Panc1 (cell line): ENCODE measurements around the gene PRR29. TPM values are rescaled to one million over a fixed set of nuclear protein-coding genes. Genes with fewer than 3 reads are reported as not detected.
"Not testable (repeated sequence)": the region's sequence is repeated elsewhere in the genome, so short reads cannot be mapped to it uniquely, and the experiment has no call there.

ENCODE experiments used
- ATAC-seq: fragments of 200-7000 bp; cut with Tn5 transposase; 2 replicates; pipeline ENCODE4 v1.9.1; 2020; ENCODE audit warnings: mild to moderate bottlenecking, moderate library complexity
- BruUV-seq: library from RNA; stranded (reverse); fragments of 400-500 nt; replicated peaks from 2 replicates; lab custom pipeline; 2021; lab: Mats Ljungman, UMichigan
- CTCF ChIA-PET: fragments of 300-600 bp; sonication (Branson Sonifier 250); formaldehyde crosslinking; loops from one replicate; lab custom pipeline; 2022; ENCODE audit warnings: antibody characterized with exemption; lab: Charles Lee
- POLR2A ChIA-PET: fragments of 300-600 bp; sonication (Branson Sonifier 250); formaldehyde crosslinking; loops from one replicate; lab custom pipeline; 2022; ENCODE audit warnings: antibody characterized with exemption; lab: Charles Lee
- DNase-seq: peaks from one replicate; pipeline ENCODE4 v3.0.0-alpha.2; 2010; ENCODE audit warnings: low read depth, low spot score
- H3K27ac ChIP-seq: 2 replicates; pipeline ENCODE4 v1.5.1; 2011; ENCODE audit warnings: mild to moderate bottlenecking, low read length, inconsistent platforms
- H3K27me3 ChIP-seq: fragments of 200-500 bp; sonication (Bioruptor generic); 2 replicates; pipeline ENCODE4 v1.6.0; 2014; ENCODE audit warnings: low read length, inconsistent platforms; ENCODE audit not compliant: control insufficient read depth, insufficient read depth
- H3K36me3 ChIP-seq: fragments of 200-500 bp; sonication (Bioruptor generic); 2 replicates; pipeline ENCODE4 v1.5.1; 2014; ENCODE audit warnings: inconsistent platforms, mild to moderate bottlenecking, low read length, moderate library complexity; ENCODE audit not compliant: control insufficient read depth, insufficient read depth
- H3K4me1 ChIP-seq: 2 replicates; pipeline ENCODE4 v1.5.1; 2011; ENCODE audit warnings: inconsistent platforms, mild to moderate bottlenecking, low read length, moderate library complexity; ENCODE audit not compliant: control insufficient read depth, insufficient read depth
- H3K4me3 ChIP-seq, 2 experiments: 2 replicates each; pipeline ENCODE4 v1.5.1; 2011 to 2012; ENCODE audit warnings: low read depth in 2 of 2, low read length in 2 of 2, mild to moderate bottlenecking in 2 of 2, inconsistent platforms in 1 of 2, moderate library complexity in 1 of 2
- H3K9me3 ChIP-seq: fragments of 200-500 bp; sonication (Bioruptor generic); 2 replicates; pipeline ENCODE4 v1.5.1; 2014; ENCODE audit warnings: low read depth, mild to moderate bottlenecking, inconsistent platforms, low read length, moderate library complexity; ENCODE audit not compliant: control insufficient read depth, insufficient read depth
- POLR2AphosphoS5 ChIP-seq: IDR thresholded peaks from 2 replicates; pipeline ENCODE4 v1.6.1; 2012; ENCODE audit warnings: mild to moderate bottlenecking, low read depth, low read length, moderate library complexity
- SIN3A ChIP-seq: IDR thresholded peaks from 2 replicates; pipeline ENCODE4 v1.6.1; 2012; ENCODE audit warnings: low read depth, mild to moderate bottlenecking, low read length, moderate library complexity, borderline replicate concordance; ENCODE audit not compliant: insufficient read depth
- TCF7L2 ChIP-seq: IDR thresholded peaks from 2 replicates; pipeline ENCODE4 v1.6.1; 2011; ENCODE audit warnings: mild to moderate bottlenecking, low read depth, low read length, inconsistent platforms
- in situ Hi-C: cut with HindIII; loops from 2 replicates; pipeline ENCODE4 v1.10.0; 2016; ENCODE audit warnings: low sequenced_read_pairs, low pct_unique_long_range_greater_than_20kb
- intact Hi-C: fragments of 100-400 bp; cut with micrococcal nuclease; formaldehyde crosslinking; loops from one replicate; pipeline ENCODE4 v1.10.0; 2022; ENCODE audit not compliant: unreplicated experiment
- total RNA-seq: library from RNA; stranded (reverse); gene quantifications from one replicate; pipeline ENCODE4 v1.2.1, GENCODE V29; 2021; ENCODE audit not compliant: unreplicated experiment
- TF ChIP-seq, protein P1 (sequence below), 2 experiments: IDR thresholded peaks; 2 replicates each; pipeline ENCODE4 v1.6.1; 2011 to 2012; ENCODE audit warnings: low read depth in 2 of 2, control low read depth in 1 of 2, low read length in 1 of 2, mild to moderate bottlenecking in 1 of 2, moderate library complexity in 1 of 2; ENCODE audit not compliant: insufficient read depth in 1 of 2
- TF ChIP-seq, protein P2 (sequence below): fragments of 450-650 bp; IDR thresholded peaks from 2 replicates; pipeline ENCODE4 v1.5.1; 2017; ENCODE audit warnings: mild to moderate bottlenecking

PRR29 gene
- total RNA-seq, 1 experiment from 2014 or later = 0.10 TPM

DNA sequence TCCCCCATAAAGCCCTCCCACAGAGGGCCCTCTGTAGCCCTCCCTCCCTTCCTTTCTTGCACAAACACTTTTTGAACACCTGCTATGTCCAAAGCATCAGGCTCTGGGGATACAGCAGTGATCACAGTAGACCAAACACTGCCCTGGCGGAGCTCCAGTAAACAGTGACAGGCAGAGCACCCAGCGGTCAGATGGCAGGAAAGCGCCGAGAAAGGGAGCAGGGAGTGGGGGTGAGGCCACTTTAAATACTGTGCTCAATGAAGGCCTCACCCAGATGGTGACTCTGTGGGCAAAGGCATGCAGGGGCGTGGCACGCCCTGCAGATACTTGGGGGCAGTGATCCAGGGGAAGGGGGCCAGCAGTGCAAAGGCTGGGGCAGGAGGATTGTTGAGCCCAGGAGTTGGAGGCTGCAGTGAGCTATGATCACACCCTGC, 7.6 kb downstream of the PRR29 start:
- ChIA-PET CTCF (no interaction called here), POLR2A (no interaction called here)
- Histone ChIP-seq H3K27me3 (no peaks in the 10 kb centered on the region), H3K4me1 (no peaks in the 10 kb centered on the region), H3K27ac (no peak overlapping the region), H3K4me3 (no peak overlapping the region), H3K36me3 (no peaks in the 10 kb centered on the region), H3K9me3 (no peaks in the 10 kb centered on the region)
- no peak for DNase-seq
- no TSS peak for BruUV-seq
- in situ Hi-C loops (no loop called here), intact Hi-C loops (no loop called here)
- TF ChIP-seq, protein P1, sequence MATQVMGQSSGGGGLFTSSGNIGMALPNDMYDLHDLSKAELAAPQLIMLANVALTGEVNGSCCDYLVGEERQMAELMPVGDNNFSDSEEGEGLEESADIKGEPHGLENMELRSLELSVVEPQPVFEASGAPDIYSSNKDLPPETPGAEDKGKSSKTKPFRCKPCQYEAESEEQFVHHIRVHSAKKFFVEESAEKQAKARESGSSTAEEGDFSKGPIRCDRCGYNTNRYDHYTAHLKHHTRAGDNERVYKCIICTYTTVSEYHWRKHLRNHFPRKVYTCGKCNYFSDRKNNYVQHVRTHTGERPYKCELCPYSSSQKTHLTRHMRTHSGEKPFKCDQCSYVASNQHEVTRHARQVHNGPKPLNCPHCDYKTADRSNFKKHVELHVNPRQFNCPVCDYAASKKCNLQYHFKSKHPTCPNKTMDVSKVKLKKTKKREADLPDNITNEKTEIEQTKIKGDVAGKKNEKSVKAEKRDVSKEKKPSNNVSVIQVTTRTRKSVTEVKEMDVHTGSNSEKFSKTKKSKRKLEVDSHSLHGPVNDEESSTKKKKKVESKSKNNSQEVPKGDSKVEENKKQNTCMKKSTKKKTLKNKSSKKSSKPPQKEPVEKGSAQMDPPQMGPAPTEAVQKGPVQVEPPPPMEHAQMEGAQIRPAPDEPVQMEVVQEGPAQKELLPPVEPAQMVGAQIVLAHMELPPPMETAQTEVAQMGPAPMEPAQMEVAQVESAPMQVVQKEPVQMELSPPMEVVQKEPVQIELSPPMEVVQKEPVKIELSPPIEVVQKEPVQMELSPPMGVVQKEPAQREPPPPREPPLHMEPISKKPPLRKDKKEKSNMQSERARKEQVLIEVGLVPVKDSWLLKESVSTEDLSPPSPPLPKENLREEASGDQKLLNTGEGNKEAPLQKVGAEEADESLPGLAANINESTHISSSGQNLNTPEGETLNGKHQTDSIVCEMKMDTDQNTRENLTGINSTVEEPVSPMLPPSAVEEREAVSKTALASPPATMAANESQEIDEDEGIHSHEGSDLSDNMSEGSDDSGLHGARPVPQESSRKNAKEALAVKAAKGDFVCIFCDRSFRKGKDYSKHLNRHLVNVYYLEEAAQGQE (IDR thresholded peaks at IDR 0.05; ENCODE audit: insufficient read depth in 1 of 2, low read depth in 2 of 2, low read length in 1 of 2) = no peak
- TF ChIP-seq SIN3A (no peak), TCF7L2 (no peak), POLR2AphosphoS5 (no peak)
- TF ChIP-seq, protein P2, sequence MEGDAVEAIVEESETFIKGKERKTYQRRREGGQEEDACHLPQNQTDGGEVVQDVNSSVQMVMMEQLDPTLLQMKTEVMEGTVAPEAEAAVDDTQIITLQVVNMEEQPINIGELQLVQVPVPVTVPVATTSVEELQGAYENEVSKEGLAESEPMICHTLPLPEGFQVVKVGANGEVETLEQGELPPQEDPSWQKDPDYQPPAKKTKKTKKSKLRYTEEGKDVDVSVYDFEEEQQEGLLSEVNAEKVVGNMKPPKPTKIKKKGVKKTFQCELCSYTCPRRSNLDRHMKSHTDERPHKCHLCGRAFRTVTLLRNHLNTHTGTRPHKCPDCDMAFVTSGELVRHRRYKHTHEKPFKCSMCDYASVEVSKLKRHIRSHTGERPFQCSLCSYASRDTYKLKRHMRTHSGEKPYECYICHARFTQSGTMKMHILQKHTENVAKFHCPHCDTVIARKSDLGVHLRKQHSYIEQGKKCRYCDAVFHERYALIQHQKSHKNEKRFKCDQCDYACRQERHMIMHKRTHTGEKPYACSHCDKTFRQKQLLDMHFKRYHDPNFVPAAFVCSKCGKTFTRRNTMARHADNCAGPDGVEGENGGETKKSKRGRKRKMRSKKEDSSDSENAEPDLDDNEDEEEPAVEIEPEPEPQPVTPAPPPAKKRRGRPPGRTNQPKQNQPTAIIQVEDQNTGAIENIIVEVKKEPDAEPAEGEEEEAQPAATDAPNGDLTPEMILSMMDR = no peak
- no peak; the same call in 1 of the 2 replicates for ATAC-seq

DNA sequence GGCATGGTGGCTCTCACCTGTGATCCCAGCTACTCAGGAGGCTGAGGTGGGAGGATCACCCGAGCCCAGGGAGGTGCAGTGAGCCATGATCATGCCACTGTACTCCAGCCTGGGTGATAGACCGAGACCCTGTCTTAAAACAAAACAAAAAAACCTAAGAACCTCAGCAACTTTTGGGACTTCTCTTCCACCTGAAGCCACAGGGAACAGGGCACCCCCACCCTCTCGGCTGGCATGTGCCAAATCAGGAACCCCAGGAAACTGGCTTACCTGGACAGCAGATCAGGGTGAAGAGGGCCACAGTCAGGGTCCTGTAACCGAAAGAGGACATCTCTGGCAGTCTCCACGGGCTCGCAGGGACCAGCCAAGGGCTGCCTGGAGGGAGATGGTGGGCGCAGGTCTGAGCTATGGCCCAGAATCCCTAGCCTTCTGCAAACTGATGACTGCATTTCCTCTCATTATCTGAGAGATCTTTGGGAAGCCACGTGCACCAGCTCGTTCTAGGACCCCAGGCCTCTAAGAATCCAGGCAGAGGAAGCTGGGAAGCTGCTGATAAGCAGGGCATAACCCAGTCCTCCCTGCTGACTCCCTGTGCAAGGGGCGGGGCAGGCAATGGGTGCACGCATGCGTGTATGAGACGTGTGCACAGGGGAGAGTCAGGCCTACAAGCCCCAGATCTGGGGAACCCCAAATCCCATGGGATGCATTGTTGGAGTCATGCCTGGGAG, 8.4 kb downstream of the PRR29 start:
- H3K27ac ChIP-seq = no peak overlapping the region
- in situ Hi-C loops = no loop called here
- BruUV-seq = no TSS peak
- intact Hi-C loops = no loop called here
- no peaks in the 10 kb centered on the region for H3K9me3 ChIP-seq
- H3K4me3 ChIP-seq = no peak overlapping the region
- DNase-seq = no peak
- no peaks in the 10 kb centered on the region for H3K4me1 ChIP-seq
- ChIA-PET POLR2A (no interaction called here), CTCF (no interaction called here)
- H3K27me3 ChIP-seq = no peaks in the 10 kb centered on the region
- H3K36me3 ChIP-seq = no peaks in the 10 kb centered on the region
- no peak for ATAC-seq
- TF ChIP-seq, protein P2 = no peak
- TF ChIP-seq POLR2AphosphoS5 = no peak
- TF ChIP-seq SIN3A = no peak
- TF ChIP-seq, protein P1 (IDR thresholded peaks at IDR 0.05; ENCODE audit: insufficient read depth in 1 of 2, low read depth in 2 of 2, low read length in 1 of 2) = no peak
- TF ChIP-seq TCF7L2 = no peak

DNA sequence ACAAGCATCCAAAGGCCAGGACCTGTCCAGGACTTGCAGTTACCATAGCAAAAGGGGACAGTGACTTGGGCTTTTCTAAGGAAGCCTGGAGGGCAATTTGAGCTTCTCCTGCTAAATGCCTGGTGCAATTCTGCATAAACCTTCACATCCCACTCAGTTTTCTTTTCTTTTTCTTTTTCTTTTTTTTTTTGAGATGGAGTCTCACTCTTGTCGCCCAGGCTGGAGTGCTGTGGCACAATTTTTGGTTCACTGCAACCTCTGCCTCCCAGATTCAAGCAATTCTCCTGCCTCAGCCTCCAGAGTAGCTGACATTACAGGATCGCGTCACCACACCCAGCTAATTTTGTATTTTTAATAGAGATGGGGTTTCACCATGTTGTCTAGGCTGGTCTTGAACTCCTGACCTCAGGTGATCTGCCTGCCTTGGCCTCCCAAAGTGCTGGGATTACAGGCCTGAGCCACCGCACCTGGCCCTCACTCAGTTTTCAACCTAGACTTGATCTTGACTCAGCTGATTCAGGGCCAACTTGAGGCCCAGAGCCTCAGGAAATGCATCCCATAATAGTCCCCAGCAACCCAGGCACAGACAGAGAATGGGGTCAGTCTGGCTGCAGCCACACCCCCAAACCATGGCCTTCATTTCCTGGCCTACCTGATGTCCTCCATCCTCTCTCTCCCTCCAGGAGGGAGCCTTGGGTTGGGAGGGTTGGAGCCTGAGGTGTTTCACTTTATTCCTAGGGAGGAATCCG, 9.1 kb downstream of the PRR29 start:
- CTCF ChIA-PET, H3K27me3 ChIP-seq, H3K36me3 ChIP-seq, in situ Hi-C loops, BruUV-seq, H3K9me3 ChIP-seq, POLR2A ChIA-PET, ATAC-seq, H3K4me1 ChIP-seq, H3K4me3 ChIP-seq, H3K27ac ChIP-seq, DNase-seq, intact Hi-C loops: not testable (repeated sequence)
